Measurements from ENCODE around the gene LYG2. TPM values are rescaled to one million over a fixed set of nuclear protein-coding genes. Genes with fewer than 3 reads are reported as not detected.
"Not testable (repeated sequence)": the region's sequence is repeated elsewhere in the genome, so short reads cannot be mapped to it uniquely, and the experiment has no call there.

LYG2 gene
- total and polyA plus RNA-seq, 2 of the 8 experiments (the other 6 are each of a cell fraction or from before 2014, with no cell fraction given) = not detected

DNA sequence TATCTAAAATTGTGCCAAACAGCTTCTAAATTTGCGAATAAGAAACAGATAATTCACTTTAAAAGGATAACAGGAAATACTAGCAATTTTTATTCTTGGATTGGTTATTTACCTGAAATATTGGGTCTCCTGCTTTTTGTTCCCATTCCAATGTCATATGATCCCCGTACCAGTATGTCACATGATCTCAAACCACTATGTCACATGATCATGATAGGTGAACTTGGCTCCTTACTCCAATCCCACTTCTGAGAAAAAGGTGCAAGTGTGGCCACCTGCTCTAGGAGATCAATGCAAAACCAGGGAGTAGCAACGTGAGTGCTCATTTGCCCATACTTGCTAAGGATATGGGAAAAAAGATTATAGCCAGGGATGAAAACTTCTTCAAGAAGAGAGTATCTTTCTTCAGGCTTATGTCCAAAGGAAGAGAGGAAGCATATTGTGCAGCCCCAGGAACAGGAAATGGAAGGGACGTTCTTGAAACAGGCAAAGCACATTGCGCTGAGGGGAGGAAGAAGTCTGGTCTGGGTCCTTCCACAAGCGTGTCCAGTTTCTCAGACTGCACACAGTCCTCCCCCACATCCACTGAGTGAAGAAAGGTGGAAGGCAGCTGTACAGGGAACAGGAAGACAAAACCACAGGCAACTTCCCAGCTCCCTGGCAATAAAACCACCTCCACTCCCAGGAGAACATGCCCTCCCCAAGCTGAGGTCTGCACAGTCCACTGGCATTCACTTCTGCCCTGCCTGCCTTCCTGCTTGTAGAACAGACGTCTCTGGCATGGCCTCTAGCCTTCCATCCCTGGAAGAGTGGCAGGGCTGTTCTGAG is at the start of gene LYG2 (continued):
- TF ChIP-seq BRCA1 (IDR thresholded peaks at IDR 0.05; ENCODE audit: low read depth, low read length) (no peak), SP1 (IDR thresholded peaks at IDR 0.05; ENCODE audit: low read depth, low read length) (no peak), POLR2A (IDR thresholded peaks at IDR 0.05; ENCODE audit: control extremely low read depth in 1 of 2, low read depth in 2 of 2, low read length in 2 of 2) (no peak), MAFK (IDR thresholded peaks at IDR 0.05; ENCODE audit: low read depth, low read length) (no peak), TAF1 (IDR thresholded peaks at IDR 0.05; ENCODE audit: low read depth, low read length) (no peak), SIX5 (IDR thresholded peaks at IDR 0.05; ENCODE audit: low read depth, low read length) (no peak), POU5F1 (IDR thresholded peaks at IDR 0.05; ENCODE audit: low read depth, low read length) (no peak), ATF2 (IDR thresholded peaks at IDR 0.05; ENCODE audit: low read length) (no peak), PHF8 (conservative IDR thresholded peaks at IDR 0.05; ENCODE audit: low read depth, low read length) (no peak), CHD1 (IDR thresholded peaks at IDR 0.05; ENCODE audit: low read depth, low read length) (no peak)

DNA sequence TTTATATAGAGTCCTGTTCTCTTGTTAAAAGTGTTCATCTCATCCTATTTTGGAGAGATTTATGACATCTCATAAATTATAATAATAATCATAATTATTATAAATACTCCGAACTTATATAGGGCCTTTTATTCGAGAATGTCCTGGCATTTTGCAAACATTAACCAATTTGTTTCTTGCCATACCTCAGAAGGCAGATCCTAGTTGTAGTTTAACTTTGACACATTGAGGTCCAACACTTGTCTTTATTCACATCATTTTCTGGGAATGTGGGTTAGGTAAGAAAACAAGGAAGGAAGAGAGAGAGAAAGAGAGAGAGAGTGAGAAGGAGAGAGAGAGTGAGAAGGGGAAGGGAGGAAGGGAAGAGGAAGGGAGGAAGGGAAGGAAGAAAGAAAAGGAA is 45.6 kb upstream of the LYG2 start, which contains the start of gene LYG1:
Gene LYG1, minus strand, starts transcription at position 101 of the 400 bp plus-strand sequence. CDS start 5,527 bp downstream, outside the sequence.
- H3K23ac ChIP-seq (ENCODE audit: insufficient read length) = not testable (repeated sequence)

More for the DNA sequence above, 45.6 kb upstream of the LYG2 start, which contains the start of gene LYG1:
- 93% methylated on average over 2 of the region's 2 CpGs; no CpG with 5 or more reads in 1 of the 2 experiments for WGBS, 2 experiments (ENCODE audit: extremely low coverage in 1 of 2, insufficient coverage in 1 of 2, insufficient read length in 1 of 2, insufficient replicate concordance in 2 of 2, low coverage in 1 of 2, low lambda C conversion rate in 2 of 2, missing lambda C conversion rate in 1 of 2)
- H3K79me2 ChIP-seq (ENCODE audit: control insufficient read depth in 1 of 2, insufficient read depth in 2 of 2, low read length in 2 of 2); H3K56ac ChIP-seq (replicated peaks; ENCODE audit: insufficient read length, low read depth, low read length); H3K27ac ChIP-seq (ENCODE audit: low read depth, low read length); H2BK12ac ChIP-seq (ENCODE audit: low read depth, low read length); H3K9ac ChIP-seq (replicated peaks in 1 of 4; ENCODE audit: extremely low read depth in 1 of 4, low read depth in 3 of 4, low read length in 3 of 4); H3K4ac ChIP-seq (replicated peaks; ENCODE audit: insufficient read length, low read depth, low read length); H3K27me3 ChIP-seq (replicated peaks in 1 of 4; ENCODE audit: control insufficient read depth in 3 of 4, extremely low read depth in 1 of 4, insufficient read depth in 3 of 4, low read length in 3 of 4); POLR2A ChIA-PET (ENCODE audit: partially characterized antibody); H4K8ac ChIP-seq (ENCODE audit: extremely low read depth, insufficient read depth, low read length); H2BK20ac ChIP-seq (ENCODE audit: low read length); H3K4me3 ChIP-seq (ENCODE audit: extremely low read depth in 1 of 4, insufficient read depth in 2 of 4, low read depth in 3 of 4, low read length in 4 of 4); H3K4me2 ChIP-seq (ENCODE audit: insufficient read depth in 1 of 2, low read depth in 2 of 2, low read length in 2 of 2); H4K20me1 ChIP-seq (replicated peaks in 1 of 2; ENCODE audit: control insufficient read depth in 1 of 2, insufficient read depth in 2 of 2, low read length in 2 of 2); H3K79me1 ChIP-seq (ENCODE audit: low read depth, low read length); H3K4me1 ChIP-seq (replicated peaks in 1 of 4; ENCODE audit: control insufficient read depth in 3 of 4, insufficient read depth in 4 of 4, low read length in 3 of 4); H4K91ac ChIP-seq (replicated peaks; ENCODE audit: insufficient read length, low read length); H2AFZ ChIP-seq (ENCODE audit: low read length); FAIRE-seq; H3K9me3 ChIP-seq (ENCODE audit: insufficient read depth in 2 of 2, low read depth in 1 of 2, low read length in 1 of 2); H2BK120ac ChIP-seq (replicated peaks; ENCODE audit: low read depth, low read length); H3K23me2 ChIP-seq (ENCODE audit: low read depth, low read length); H2BK15ac ChIP-seq (ENCODE audit: low read length); H2AK5ac ChIP-seq (ENCODE audit: low read depth, low read length); H4K5ac ChIP-seq (ENCODE audit: insufficient read length, low read depth, low read length); CTCF ChIA-PET (ENCODE audit: partially characterized antibody); H2BK5ac ChIP-seq (ENCODE audit: low read depth, low read length); H3K18ac ChIP-seq (ENCODE audit: extremely low read depth, low read length); H3K36me3 ChIP-seq (ENCODE audit: control insufficient read depth in 2 of 4, insufficient read depth in 4 of 4, low read length in 3 of 4); DNase-seq (ENCODE audit: low read depth in 1 of 2, low spot score in 2 of 2); H3K14ac ChIP-seq (ENCODE audit: insufficient read length): not testable (repeated sequence)

Data from H1 (cell line).